HepG2 (cell line): Measurements from ENCODE around the gene NCAPG. TPM values are rescaled to one million over a fixed set of nuclear protein-coding genes. Genes with fewer than 3 reads are reported as not detected.
A peak's percentile ranks its signal among the peaks of the same experiment; 100 is the strongest.

Experiments
- ATAC-seq: fragments of 200-7000 bp; cut with Tn5 transposase; 3 replicates; pipeline ENCODE4 v1.9.1; 2020; ENCODE audit warnings: mild to moderate bottlenecking, moderate library complexity
- BruUV-seq: library from RNA; stranded (reverse); fragments of 400-500 nt; replicated peaks from 2 replicates; lab custom pipeline; 2021; lab: Mats Ljungman, UMichigan
- CTCF ChIA-PET: fragments of 300-600 bp; formaldehyde crosslinking; extraction: SDS; loops from one replicate; lab custom pipeline; 2021; ENCODE audit warnings: low total read pairs, inconsistent platforms, low intra/inter-chr PET ratio; lab: Yijun Ruan, JAX
- POLR2A ChIA-PET: fragments of 350-600 bp; sonication (Branson Sonifier 250); formaldehyde crosslinking; loops from one replicate; lab custom pipeline; 2020; ENCODE audit warnings: antibody characterized with exemption, inconsistent platforms; lab: Yijun Ruan, JAX
- DNase-seq: peaks from one replicate; pipeline ENCODE4 v3.0.0-alpha.2; 2015; ENCODE audit warnings: low spot score
- FAIRE-seq: peaks from 3 replicates; lab custom pipeline; 2011; peaks lifted over from hg19 to GRCh38; lab: Jason Lieb, UNC
- H2AFZ ChIP-seq: one replicate; pipeline ENCODE4 v1.6.1; 2011; ENCODE audit warnings: low read length, inconsistent platforms
- H3K27ac ChIP-seq: fragments of 300-600 bp; 3 replicates; pipeline ENCODE4 v1.8.0; 2011; ENCODE audit warnings: mixed run types, mild to moderate bottlenecking, mixed read lengths, low read length, inconsistent platforms; ENCODE audit not compliant: insufficient read depth; ENCODE audit errors: extremely low read length
- H3K27me3 ChIP-seq, 2 experiments: fragments of 200-600 bp in 1 of 2; 2 replicates in 1 of 2; 3 replicates in 1 of 2; pipeline versions ENCODE4 v1.6.0 to v1.8.0; 2011; ENCODE audit warnings: low read length in 2 of 2, mild to moderate bottlenecking in 2 of 2, moderate library complexity in 2 of 2, inconsistent platforms in 1 of 2; ENCODE audit not compliant: insufficient read depth in 2 of 2, control insufficient read depth in 1 of 2
- H3K36me3 ChIP-seq, 2 experiments: fragments of 200-600 bp in 1 of 2; replicated peaks in 1 of 2; 2 replicates in 1 of 2; 3 replicates in 1 of 2; pipeline versions ENCODE4 v1.5.1 to v1.8.0; 2011; ENCODE audit warnings: low read length in 2 of 2, inconsistent platforms in 1 of 2; ENCODE audit not compliant: insufficient read depth in 2 of 2, control insufficient read depth in 1 of 2
- H3K4me1 ChIP-seq: 2 replicates; pipeline ENCODE4 v1.5.1; 2012; ENCODE audit warnings: low read length, inconsistent platforms; ENCODE audit not compliant: insufficient read depth
- H3K4me2 ChIP-seq: 2 replicates; pipeline ENCODE4 v1.6.0; 2011; ENCODE audit warnings: low read depth, low read length, inconsistent platforms
- H3K4me3 ChIP-seq, 3 experiments: fragments of 200-600 bp in 1 of 3; sonication (generic), shearing (Covaris generic) in 1 of 3; replicated peaks in 1 of 3; 2 replicates each; pipeline ENCODE4 v1.5.1; 2011 to 2016; ENCODE audit warnings: low read length in 3 of 3, inconsistent platforms in 2 of 3, low read depth in 2 of 3, mild to moderate bottlenecking in 2 of 3, control low read depth in 1 of 3, mixed read lengths in 1 of 3; ENCODE audit not compliant: insufficient read depth in 1 of 3
- H3K79me2 ChIP-seq: one replicate; pipeline ENCODE4 v1.6.1; 2011; ENCODE audit warnings: low read length, inconsistent platforms; ENCODE audit not compliant: insufficient read depth
- H3K9ac ChIP-seq: 2 replicates; pipeline ENCODE4 v1.6.0; 2011; ENCODE audit warnings: mild to moderate bottlenecking, low read depth, low read length, inconsistent platforms; ENCODE audit not compliant: insufficient read depth
- H3K9me3 ChIP-seq: 2 replicates; pipeline ENCODE4 v1.5.1; 2012; ENCODE audit warnings: mild to moderate bottlenecking, low read length
- H4K20me1 ChIP-seq: 2 replicates; pipeline ENCODE4 v1.6.0; 2011; ENCODE audit warnings: inconsistent platforms, mild to moderate bottlenecking, low read length, moderate library complexity; ENCODE audit not compliant: insufficient read depth
- FOXA3 ChIP-seq: IDR thresholded peaks from 2 replicates; pipeline ENCODE4 v1.6.1; 2016; ENCODE audit warnings: missing genetic modification reagents, missing compliant biosample characterization
- HNF4A ChIP-seq: sonication (generic); formaldehyde crosslinking; IDR thresholded peaks from 2 replicates; pipeline ENCODE4 v1.4.0; 2020; ENCODE audit warnings: missing genetic modification reagents
- TRIM22 ChIP-seq: fragments of 450-650 bp; IDR thresholded peaks from 2 replicates; pipeline ENCODE4 v1.6.1; 2017
- ZBTB10 ChIP-seq: sonication (generic); formaldehyde crosslinking; IDR thresholded peaks from 2 replicates; pipeline ENCODE4 v1.4.0; 2020; ENCODE audit warnings: missing genetic modification reagents, borderline replicate concordance
- ZFP36L1 ChIP-seq: sonication (generic); formaldehyde crosslinking; IDR thresholded peaks from 2 replicates; pipeline ENCODE4 v1.8.0; 2022; ENCODE audit warnings: mild to moderate bottlenecking, missing genetic modification reagents, moderate library complexity
- ZFP91 ChIP-seq: sonication (generic); formaldehyde crosslinking; IDR thresholded peaks from 2 replicates; pipeline ENCODE4 v1.9.0; 2022; ENCODE audit warnings: missing genetic modification reagents, mild to moderate bottlenecking, borderline replicate concordance
- ZNF407 ChIP-seq: sonication (generic); formaldehyde crosslinking; IDR thresholded peaks from one replicate; pipeline ENCODE4 v1.5.1; 2020; ENCODE audit warnings: mild to moderate bottlenecking, missing genetic modification reagents; ENCODE audit errors: not compliant biosample characterization
- WGBS: methylation state at CpG from one replicate; pipeline ENCODE4 v1.1.6; 2017; ENCODE audit warnings: low lambda C conversion rate; 5-methylcytosine and 5-hydroxymethylcytosine counted together
- in situ Hi-C: cut with HindIII; loops from 2 replicates; pipeline ENCODE4 v1.10.0; 2017; ENCODE audit warnings: low pct_unique_long_range_greater_than_20kb; ENCODE audit not compliant: extremely low pct_ligation_motif_present
- intact Hi-C: fragments of 100-400 bp; cut with micrococcal nuclease; formaldehyde crosslinking; loops from one replicate; pipeline ENCODE4 v1.10.0; 2022; ENCODE audit not compliant: unreplicated experiment
- polyA plus RNA-seq, 8 experiments: library from polyadenylated mRNA; depleted of rRNA in 3 of 8; stranded (reverse) in 7 of 8; unstranded in 1 of 8; fragments of >200 nt; fragmentation: Illumina TruSeq in 4 of 8; extraction: Trizol in 4 of 8; gene quantifications; 2 replicates each; pipeline versions ENCODE4 v1.2.1 to v1.2.3, GENCODE V29; 2011 to 2016; ENCODE audit warnings: low read depth in 4 of 8, missing spikeins in 1 of 8, mixed read lengths in 1 of 8; ENCODE audit not compliant: insufficient read depth in 1 of 8
- total RNA-seq, 5 experiments: library from RNA; depleted of rRNA; stranded (reverse); fragments of >200 nt; fragmentation: Illumina TruSeq; extraction: Trizol; gene quantifications; 2 replicates each; pipeline ENCODE4 v1.2.3, GENCODE V29; 2016; ENCODE audit warnings: low read depth in 1 of 5

NCAPG gene
- total and polyA plus RNA-seq, 2 of the 13 experiments (the other 11 are each of a cell fraction or from before 2014, with no cell fraction given) = 14.8 to 61.9 TPM

GRCh38 chr4:17811078-17811603 is 362 bp downstream of the NCAPG start (continued):
- TF ChIP-seq ZFP91 (CRISPR knock-in tag) (peak; percentile 73; the same call in 1 of the 2 replicates), ZBTB10 (CRISPR knock-in tag) (no peak), ZFP36L1 (CRISPR knock-in tag) (no peak), HNF4A (CRISPR knock-in tag) (no peak), TRIM22 (no peak)

GRCh38 chr4:17812125-17812524 is 1.3 kb downstream of the NCAPG start:
- H2AFZ ChIP-seq = no peak overlapping the region
- WGBS = under 1% methylated on average over 3 of the region's 3 CpGs
- POLR2A ChIA-PET = no interaction called here
- peaks cover 79% of the 10 kb centered on the region for H3K79me2 ChIP-seq
- H3K4me1 ChIP-seq = peaks cover 31% of the 10 kb centered on the region
- BruUV-seq = no TSS peak
- intact Hi-C loops (no loop called here), in situ Hi-C loops (loop anchor here (10.0 kb wide), 2 partner anchors 213 to 553 kb away; partner anchors contain the start of gene LCORL)
- H3K4me2 ChIP-seq = peak overlapping the region; percentile 79
- H3K4me3 ChIP-seq = peak overlapping the region; percentile 68 to 93 (median 79); a peak in 5 of 6 replicates
- peak overlapping the region; percentile 72 for H3K27ac ChIP-seq
- no peak for FAIRE-seq
- no peak for DNase-seq
- no peaks in the 10 kb centered on the region; a peak in 1 of 5 replicates for H3K27me3 ChIP-seq
- H3K36me3 ChIP-seq = peaks cover 2 to 20% of the 10 kb centered on the region in 2 experiments; a peak in 4 of 5 replicates
- ATAC-seq = no peak
- peaks cover 26% of the 10 kb centered on the region for H4K20me1 ChIP-seq
- no peaks in the 10 kb centered on the region for H3K9me3 ChIP-seq
- CTCF ChIA-PET = no interaction called here
- H3K9ac ChIP-seq = peak overlapping the region; percentile 97
- no peak for TF ChIP-seq ZNF407 (CRISPR knock-in tag)
- no peak for TF ChIP-seq FOXA3
